ENCODE results near the gene MANSC1.

DNA sequence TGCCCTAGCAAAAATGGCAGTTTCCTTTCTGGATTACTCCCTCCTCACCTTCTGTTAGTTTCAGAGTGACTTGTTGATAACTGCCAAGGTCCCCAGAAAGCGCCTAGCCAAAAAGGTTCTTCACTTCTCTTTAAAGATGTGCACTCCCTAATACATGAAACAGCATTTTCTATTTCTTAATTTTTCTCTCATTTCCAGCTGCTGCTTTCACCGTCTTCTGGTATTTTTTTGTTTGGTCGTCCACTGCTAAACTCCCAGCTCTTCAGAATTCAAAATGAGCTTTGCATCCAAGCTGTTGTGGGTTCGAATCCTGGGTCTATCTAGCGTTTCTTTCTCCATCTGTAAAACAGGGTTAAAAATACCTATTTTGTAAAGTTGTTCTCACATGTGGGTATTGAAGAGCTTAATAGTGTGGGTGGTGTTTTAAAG is 6.4 kb upstream of the MANSC1 start:
- TF ChIP-seq, protein P1, sequence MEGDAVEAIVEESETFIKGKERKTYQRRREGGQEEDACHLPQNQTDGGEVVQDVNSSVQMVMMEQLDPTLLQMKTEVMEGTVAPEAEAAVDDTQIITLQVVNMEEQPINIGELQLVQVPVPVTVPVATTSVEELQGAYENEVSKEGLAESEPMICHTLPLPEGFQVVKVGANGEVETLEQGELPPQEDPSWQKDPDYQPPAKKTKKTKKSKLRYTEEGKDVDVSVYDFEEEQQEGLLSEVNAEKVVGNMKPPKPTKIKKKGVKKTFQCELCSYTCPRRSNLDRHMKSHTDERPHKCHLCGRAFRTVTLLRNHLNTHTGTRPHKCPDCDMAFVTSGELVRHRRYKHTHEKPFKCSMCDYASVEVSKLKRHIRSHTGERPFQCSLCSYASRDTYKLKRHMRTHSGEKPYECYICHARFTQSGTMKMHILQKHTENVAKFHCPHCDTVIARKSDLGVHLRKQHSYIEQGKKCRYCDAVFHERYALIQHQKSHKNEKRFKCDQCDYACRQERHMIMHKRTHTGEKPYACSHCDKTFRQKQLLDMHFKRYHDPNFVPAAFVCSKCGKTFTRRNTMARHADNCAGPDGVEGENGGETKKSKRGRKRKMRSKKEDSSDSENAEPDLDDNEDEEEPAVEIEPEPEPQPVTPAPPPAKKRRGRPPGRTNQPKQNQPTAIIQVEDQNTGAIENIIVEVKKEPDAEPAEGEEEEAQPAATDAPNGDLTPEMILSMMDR (IDR thresholded peaks at IDR 0.05) = no peak
- TF ChIP-seq EP300 (IDR thresholded peaks at IDR 0.05; ENCODE audit: low read depth) = no peak
